Liver (tissue), 9 donors: ENCODE data around the gene BAIAP2. TPM values are rescaled to one million over a fixed set of nuclear protein-coding genes. Genes with fewer than 3 reads are reported as not detected.

Experiments
- DNase-seq: peaks from one replicate; pipeline ENCODE4 v3.0.0-alpha.2; 2017; ENCODE audit warnings: low spot score
- H3K27ac ChIP-seq, 2 donors: one replicate each; pipeline ENCODE4 v1.7.0; 2013; ENCODE audit warnings: inconsistent platforms in 2 of 2, low read length in 2 of 2, control low read depth in 1 of 2, low read depth in 1 of 2, mild to moderate bottlenecking in 1 of 2
- H3K27me3 ChIP-seq, 4 donors: one replicate each; pipeline versions ENCODE4 v1.6.1 to v1.7.0; 2013; ENCODE audit warnings: low read length in 3 of 4, inconsistent platforms in 1 of 4, mild to moderate bottlenecking in 1 of 4, moderate library complexity in 1 of 4; ENCODE audit not compliant: control insufficient read depth in 4 of 4, insufficient read depth in 4 of 4
- H3K36me3 ChIP-seq, 4 donors: one replicate each; pipeline versions ENCODE4 v1.6.1 to v1.7.0; 2013; ENCODE audit warnings: low read length in 3 of 4, mild to moderate bottlenecking in 3 of 4, low read depth in 1 of 4, moderate library complexity in 1 of 4; ENCODE audit not compliant: control insufficient read depth in 4 of 4, insufficient read depth in 3 of 4
- H3K4me1 ChIP-seq, 4 donors: one replicate each; pipeline versions ENCODE4 v1.6.1 to v1.7.0; 2013; ENCODE audit warnings: low read length in 3 of 4, mild to moderate bottlenecking in 3 of 4, moderate library complexity in 1 of 4; ENCODE audit not compliant: control insufficient read depth in 4 of 4, insufficient read depth in 4 of 4
- H3K4me3 ChIP-seq, 3 donors: one replicate each; pipeline versions ENCODE4 v1.6.1 to v1.7.0; 2013; ENCODE audit warnings: low read length in 3 of 3, control low read depth in 1 of 3, low read depth in 1 of 3, mild to moderate bottlenecking in 1 of 3
- H3K9ac ChIP-seq, 2 donors: one replicate each; pipeline ENCODE4 v1.7.0; 2013; ENCODE audit warnings: low read length in 2 of 2, mild to moderate bottlenecking in 2 of 2, moderate library complexity in 2 of 2, control low read depth in 1 of 2, low read depth in 1 of 2
- H3K9me3 ChIP-seq, 4 donors: one replicate each; pipeline versions ENCODE4 v1.6.1 to v1.7.0; 2013; ENCODE audit warnings: low read length in 3 of 4; ENCODE audit not compliant: control insufficient read depth in 4 of 4
- CTCF ChIP-seq: fragments of 150-350 bp; IDR thresholded peaks from 2 replicates; pipeline ENCODE4 v1.5.1; 2017; ENCODE audit warnings: improper control_type of control experiment, low read depth, low read length; ENCODE audit not compliant: missing input control
- FOXA1 ChIP-seq: IDR thresholded peaks from 2 replicates; pipeline ENCODE4 v1.6.1; 2016; ENCODE audit warnings: antibody characterized with exemption
- HNF4A ChIP-seq, 2 donors: conservative IDR thresholded peaks; 2 replicates each; pipeline ENCODE4 v1.6.1; 2016; ENCODE audit warnings: antibody characterized with exemption in 2 of 2, mild to moderate bottlenecking in 2 of 2
- JUND ChIP-seq, 2 donors: IDR thresholded peaks; 2 replicates each; pipeline ENCODE4 v1.6.1; 2016; ENCODE audit warnings: antibody characterized with exemption in 2 of 2
- MAX ChIP-seq: IDR thresholded peaks from 2 replicates; pipeline ENCODE4 v1.6.1; 2016; ENCODE audit warnings: antibody characterized with exemption
- NR2F2 ChIP-seq: IDR thresholded peaks from 2 replicates; pipeline ENCODE4 v1.6.1; 2016; ENCODE audit warnings: antibody characterized with exemption
- RAD21 ChIP-seq, 2 donors: IDR thresholded peaks; 2 replicates each; pipeline ENCODE4 v1.6.1; 2016; ENCODE audit warnings: antibody characterized with exemption in 2 of 2, mild to moderate bottlenecking in 2 of 2
- REST ChIP-seq: IDR thresholded peaks from 2 replicates; pipeline ENCODE4 v1.6.1; 2016; ENCODE audit warnings: antibody characterized with exemption, mild to moderate bottlenecking
- RXRA ChIP-seq, 2 donors: IDR thresholded peaks; 2 replicates each; pipeline ENCODE4 v1.6.1; 2017 to 2018; ENCODE audit warnings: antibody characterized with exemption in 2 of 2, mild to moderate bottlenecking in 1 of 2
- SP1 ChIP-seq: IDR thresholded peaks from 2 replicates; pipeline ENCODE4 v1.6.1; 2018; ENCODE audit warnings: antibody characterized with exemption, mild to moderate bottlenecking
- TAF1 ChIP-seq: conservative IDR thresholded peaks from 2 replicates; pipeline ENCODE4 v1.6.1; 2016; ENCODE audit warnings: antibody characterized with exemption, mild to moderate bottlenecking
- YY1 ChIP-seq: IDR thresholded peaks from 2 replicates; pipeline ENCODE4 v1.6.1; 2016; ENCODE audit warnings: antibody characterized with exemption, mild to moderate bottlenecking
- ZBTB33 ChIP-seq: IDR thresholded peaks from 2 replicates; pipeline ENCODE4 v1.6.1; 2016; ENCODE audit warnings: antibody characterized with exemption
- WGBS: extraction: QIAGEN DNeasy Blood & Tissue Kit; methylation state at CpG from one replicate; pipeline ENCODE4 v1.1.7; 2013; 5-methylcytosine and 5-hydroxymethylcytosine counted together
- polyA plus RNA-seq, 2 donors: library from polyadenylated mRNA; stranded (reverse) in 1 of 2; unstranded in 1 of 2; fragments of 200-250 nt in 1 of 2; fragments of >200 nt in 1 of 2; fragmentation: Nextera tagmentation in 1 of 2; extraction: Ambion mirVana in 1 of 2; gene quantifications; one replicate each; pipeline versions ENCODE4 v1.2.1 to v1.2.3, GENCODE V29; 2013 to 2015
- total RNA-seq, 2 donors: library from RNA; depleted of rRNA; stranded (reverse); fragments of >200 nt; gene quantifications; one replicate each; pipeline ENCODE4 v1.2.3, GENCODE V29; 2014
- donor health status: healthy.
- donor health status: healthy.
- donor health status: healthy.
- donor health status: healthy.
- donor health status: healthy.

The BAIAP2 gene
- total and polyA plus RNA-seq, 4 donors, result 8.1 to 61.3 (median 44.9) TPM

- no peak for TF ChIP-seq ZBTB33
- TF ChIP-seq TAF1, result no peak
- no peak for TF ChIP-seq HNF4A (conservative IDR thresholded peaks at IDR 0.05)
These were observed 16.0 kb downstream of the BAIAP2 start (continued) for GRCh38 chr17:81050645-81051625.

- no peak for DNase-seq
- Histone ChIP-seq H3K36me3 (peaks cover 0 to 16% (median 0%) of the 10 kb centered on the region in 4 donors), H3K4me1 (peaks cover 8 to 33% (median 21%) of the 10 kb centered on the region in 4 donors), H3K9ac (no peak overlapping the region), H3K27ac (no peak overlapping the region), H3K27me3 (no peaks in the 10 kb centered on the region), H3K9me3 (no peaks in the 10 kb centered on the region), H3K4me3 (no peak overlapping the region)
- 86% methylated on average over 31 of the region's 31 CpGs for WGBS
- no peak for TF ChIP-seq FOXA1
- peak; percentile 12 for TF ChIP-seq NR2F2
These were observed 17.4 kb downstream of the BAIAP2 start for GRCh38 chr17:81052199-81052997.

GRCh38 chr17:81053041-81053970 is 18.4 kb downstream of the BAIAP2 start:
- Histone ChIP-seq H3K9ac (no peak overlapping the region), H3K4me1 (peaks cover 6 to 25% (median 16%) of the 10 kb centered on the region in 4 donors), H3K27ac (no peak overlapping the region), H3K36me3 (peaks cover 2 to 23% (median 3%) of the 10 kb centered on the region in 4 donors), H3K4me3 (no peak overlapping the region), H3K27me3 (no peaks in the 10 kb centered on the region), H3K9me3 (no peaks in the 10 kb centered on the region)
- TF ChIP-seq ZBTB33 (no peak), NR2F2 (no peak), CTCF (no peak), RAD21 (IDR thresholded peaks at IDR 0.05) (no peak), SP1 (no peak), YY1 (no peak), MAX (no peak), TAF1 (no peak), JUND (IDR thresholded peaks at IDR 0.05) (no peak), REST (no peak), HNF4A (conservative IDR thresholded peaks at IDR 0.05) (no peak), RXRA (IDR thresholded peaks at IDR 0.05) (no peak), FOXA1 (no peak)
- no peak for DNase-seq
- 93% methylated on average over 39 of the region's 42 CpGs for WGBS
